Hindlimb muscle (tissue), 1 donor: ENCODE results near the gene KCNJ4. TPM values are rescaled to one million over a fixed set of nuclear protein-coding genes. Genes with fewer than 3 reads are reported as not detected.

Experiments
- DNase-seq: peaks from one replicate; pipeline ENCODE4 v3.0.0-alpha.2; 2013
- polyA plus RNA-seq: library from polyadenylated mRNA; unstranded; fragments of 120-200 nt; gene quantifications from one replicate; pipeline ENCODE4 v1.2.1, GENCODE V29; 2013; ENCODE audit not compliant: insufficient read length

Gene KCNJ4
- polyA plus RNA-seq, 1 donor: 1.6 TPM

GRCh38 chr22:38452373-38453065, 2.5 kb downstream of the KCNJ4 start:
- no peak for DNase-seq

DNA sequence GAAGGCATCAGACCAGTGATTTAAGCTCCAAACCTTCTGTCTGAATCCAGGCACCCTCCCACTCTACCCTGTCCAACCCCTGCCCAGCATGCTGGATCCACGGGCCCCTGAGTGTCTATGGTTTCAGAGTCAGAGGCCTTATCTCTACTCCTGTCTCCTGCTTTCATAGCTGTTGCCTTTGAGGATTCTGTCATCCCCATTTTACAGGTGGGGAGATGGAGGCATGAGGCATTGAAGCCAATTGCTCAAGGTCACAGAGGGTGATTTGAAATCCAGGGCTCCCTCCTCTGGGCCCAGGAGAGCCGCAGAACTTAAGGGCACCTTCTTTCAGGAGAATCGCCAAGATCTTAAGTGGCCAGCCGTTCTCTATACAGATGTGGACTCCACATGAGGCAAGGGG, 3.1 kb downstream of the KCNJ4 start:
- no peak for DNase-seq

GRCh38 chr22:38451404-38451803, 3.6 kb downstream of the KCNJ4 start:
- DNase-seq: no peak

- no peak for DNase-seq
Observed at GRCh38 chr22:38450234-38450797, 4.7 kb downstream of the KCNJ4 start.

- DNase-seq: no peak
Observed at GRCh38 chr22:38449776-38450175, 5.2 kb downstream of the KCNJ4 start.

DNA sequence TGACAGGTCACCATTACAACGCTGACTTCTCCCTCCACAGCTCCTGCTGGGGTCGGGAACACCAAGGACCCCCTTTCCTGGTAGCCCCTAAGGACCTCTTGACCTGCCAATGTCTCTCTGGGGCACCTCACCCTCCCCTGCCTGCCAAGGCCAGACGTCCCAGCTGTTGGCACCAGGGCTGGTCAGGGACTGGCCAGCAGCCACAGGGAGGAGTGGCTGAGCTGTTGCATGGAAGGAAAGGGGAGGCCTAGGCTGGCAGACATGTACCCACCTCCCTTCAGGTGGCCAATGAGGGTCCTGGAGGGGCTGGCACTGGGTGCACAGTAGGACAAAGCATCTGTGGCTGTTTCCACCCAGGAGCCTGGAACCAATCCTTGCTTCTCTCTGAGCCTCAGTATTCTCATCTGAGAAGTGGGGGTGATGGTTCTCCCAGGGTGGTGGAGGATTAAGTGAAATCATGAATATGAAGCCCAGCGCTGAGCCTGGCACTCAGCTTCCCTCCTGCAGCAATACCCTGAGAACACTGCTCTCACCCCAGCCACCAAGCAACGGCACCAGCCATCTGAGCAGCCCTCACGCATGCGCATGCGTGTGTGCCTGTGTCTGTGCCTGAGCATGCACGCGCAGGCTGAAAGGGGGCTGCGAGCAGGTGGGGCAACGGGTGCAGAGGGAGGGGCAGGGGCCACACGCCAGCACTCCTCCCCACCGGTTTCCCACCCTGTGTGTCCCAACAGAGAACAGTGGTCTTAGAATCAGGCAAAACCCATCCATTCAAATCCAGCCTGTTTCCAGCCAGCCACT, 5.9 kb downstream of the KCNJ4 start:
- no peak for DNase-seq

DNA sequence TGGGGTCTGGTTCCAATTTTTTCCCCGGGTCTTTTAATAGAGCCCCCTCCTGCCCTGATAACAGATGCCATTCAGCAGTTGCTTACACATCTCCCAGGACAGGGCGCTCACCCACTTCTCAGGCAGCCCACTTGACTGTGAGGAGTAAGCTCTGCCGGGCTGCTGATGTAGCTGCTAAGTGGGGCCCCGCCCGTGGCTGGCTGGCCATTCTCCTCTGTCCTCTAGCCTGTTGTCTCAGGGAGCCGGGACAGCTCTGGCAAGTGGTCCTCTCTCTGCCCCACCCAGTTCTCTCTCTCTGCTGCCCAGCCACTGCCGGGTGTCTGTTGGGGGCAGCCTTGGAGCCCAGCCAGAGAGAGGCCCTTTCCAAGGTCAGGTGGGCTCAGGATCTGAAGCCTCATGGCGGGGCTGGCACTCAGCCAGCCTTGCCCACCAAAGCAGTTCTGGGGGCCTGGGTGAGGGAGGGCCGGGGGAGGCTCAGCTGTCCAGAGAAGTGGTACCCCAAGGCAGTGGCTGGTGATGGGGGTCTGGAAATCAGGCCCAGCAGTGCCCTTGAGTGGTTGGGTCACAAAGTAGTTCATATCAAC, 8.9 kb downstream of the KCNJ4 start:
- DNase-seq: no peak

DNA sequence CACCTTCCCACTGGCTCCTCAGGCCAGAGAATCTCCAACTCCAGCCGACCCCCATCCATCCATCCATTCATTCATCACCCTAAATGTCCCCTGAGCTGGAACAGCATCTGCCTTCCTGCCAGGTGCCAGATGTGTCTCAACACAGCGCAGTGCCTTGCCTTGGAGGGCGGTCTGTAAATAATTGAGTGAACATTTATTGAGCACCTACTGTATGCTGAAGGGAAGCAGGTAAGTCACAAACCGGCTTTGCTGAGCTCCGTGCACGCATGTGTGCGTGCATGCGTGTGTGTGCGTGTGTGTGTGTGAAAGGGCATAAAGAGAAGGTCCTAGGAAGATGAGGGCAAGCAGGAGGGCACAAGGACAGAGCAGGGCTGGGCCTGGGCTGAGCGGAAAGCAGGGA, 10.2 kb downstream of the KCNJ4 start:
- DNase-seq: no peak

- DNase-seq: no peak
Observed at GRCh38 chr22:38443628-38444521, 11.1 kb downstream of the KCNJ4 start.

- DNase-seq: no peak
Observed at GRCh38 chr22:38442967-38443627, 11.9 kb downstream of the KCNJ4 start.

- DNase-seq: no peak
Observed at GRCh38 chr22:38441620-38442287, 13.2 kb downstream of the KCNJ4 start.

DNA sequence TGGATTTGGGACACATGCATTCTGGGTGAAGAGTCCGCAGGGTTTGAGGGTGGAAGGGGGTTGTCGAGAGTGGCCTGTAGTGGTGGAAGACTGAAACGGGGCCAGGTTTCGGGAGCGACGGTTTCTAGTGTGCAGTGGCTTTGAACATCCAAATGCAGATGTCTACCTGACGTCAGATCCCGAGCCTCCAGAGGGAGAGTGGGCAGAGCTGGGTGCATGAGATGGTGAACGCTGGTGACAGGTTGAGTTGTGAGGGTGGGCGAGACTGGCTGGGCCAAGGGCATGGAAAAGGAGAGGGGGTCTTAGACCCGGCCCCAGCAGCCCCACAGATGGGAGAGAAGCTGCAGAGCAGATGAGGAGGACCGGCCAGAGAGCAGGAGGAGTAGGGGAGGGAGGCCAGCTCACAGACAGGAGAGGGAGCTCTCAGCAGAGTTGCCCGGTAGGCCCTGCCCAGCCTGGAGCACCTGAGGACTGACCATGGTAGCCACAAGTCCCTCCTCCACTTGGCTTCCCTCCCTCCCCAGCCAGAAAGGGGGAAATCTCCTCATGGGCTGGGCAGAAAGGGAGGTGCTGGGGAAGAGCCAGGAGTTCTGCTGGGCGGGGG, 14.2 kb downstream of the KCNJ4 start:
- no peak for DNase-seq

- DNase-seq: no peak
Observed at GRCh38 chr22:38437416-38437815, 17.6 kb downstream of the KCNJ4 start.

DNA sequence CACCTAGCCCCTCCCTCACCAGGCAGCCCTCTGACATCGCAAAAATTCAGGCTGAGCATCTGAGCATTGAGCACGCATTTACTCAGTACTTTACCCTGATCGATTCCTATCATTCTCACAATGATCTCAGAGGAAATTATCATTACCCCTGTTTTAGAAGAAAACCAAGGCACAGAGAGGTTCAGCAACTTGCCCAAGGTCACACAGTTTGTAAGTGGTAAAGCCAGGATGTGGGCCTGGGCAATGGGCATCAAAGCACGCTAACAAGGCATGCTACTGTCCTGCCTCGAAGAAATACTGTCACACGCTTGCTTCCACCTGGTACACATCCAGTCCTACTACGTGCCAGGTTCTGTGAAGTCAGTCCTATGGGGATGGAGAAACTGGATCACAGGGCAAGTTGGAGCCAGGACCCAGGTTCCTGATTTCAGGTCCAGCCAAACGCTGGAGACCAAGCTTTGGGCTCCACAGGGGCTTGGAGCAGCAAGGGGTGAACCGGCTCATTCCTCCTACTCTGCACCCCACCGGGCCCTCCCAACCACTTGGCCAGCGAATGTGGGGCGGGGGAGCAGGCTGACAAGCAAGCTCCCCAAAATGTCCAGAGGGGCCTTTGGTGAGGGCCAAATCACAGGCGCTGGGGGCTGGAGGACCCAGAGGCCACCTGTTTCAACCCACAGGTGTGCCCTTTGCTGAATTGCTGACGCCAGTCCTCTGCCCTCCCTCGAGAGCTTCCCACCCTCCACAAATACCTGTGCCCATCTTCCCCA, 18.2 kb downstream of the KCNJ4 start:
- DNase-seq: no peak

- no peak for DNase-seq
Observed at GRCh38 chr22:38435965-38436364, 19.0 kb downstream of the KCNJ4 start.

DNA sequence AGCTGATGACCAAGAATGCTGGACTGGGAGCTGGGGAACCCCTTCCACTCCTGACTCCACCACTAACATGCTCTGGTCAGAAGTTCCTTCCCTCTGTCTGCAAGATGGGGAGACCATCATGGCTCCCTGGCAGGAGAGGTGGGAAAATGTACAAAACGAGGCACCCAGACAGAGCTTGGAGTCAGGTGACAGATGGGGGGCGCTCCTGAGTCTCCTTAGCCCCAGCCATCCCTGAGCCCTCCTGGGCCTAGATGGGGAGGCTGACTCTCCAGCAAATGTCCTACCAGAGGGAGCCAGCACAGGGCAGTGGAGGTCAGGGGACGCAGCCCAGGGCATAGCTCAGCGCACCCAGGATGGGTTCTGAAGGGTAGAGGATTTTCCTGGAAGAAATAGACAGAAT, 20.0 kb downstream of the KCNJ4 start:
- no peak for DNase-seq

GRCh38 chr22:38433871-38434270, 21.1 kb downstream of the KCNJ4 start:
- DNase-seq: no peak

DNA sequence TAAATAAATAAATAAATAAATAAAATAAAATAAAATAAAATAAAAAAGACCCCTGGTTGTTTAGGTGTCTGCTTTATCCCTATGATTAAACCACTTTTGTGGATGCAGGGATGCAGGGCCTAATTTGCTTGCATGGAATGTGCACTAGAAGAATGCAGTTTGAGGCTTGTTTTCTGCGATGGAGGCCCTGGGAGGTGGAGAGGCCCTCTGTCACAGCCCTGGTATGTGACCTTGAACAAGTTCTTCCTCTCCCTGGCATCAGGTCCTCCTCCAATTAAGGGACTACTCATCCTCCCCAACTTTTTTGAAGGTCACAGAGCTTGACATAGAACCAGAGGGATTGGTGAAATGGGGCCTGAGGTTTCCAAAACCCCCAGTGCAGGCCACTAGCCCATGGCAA, 22.7 kb downstream of the KCNJ4 start:
- no peak for DNase-seq

DNA sequence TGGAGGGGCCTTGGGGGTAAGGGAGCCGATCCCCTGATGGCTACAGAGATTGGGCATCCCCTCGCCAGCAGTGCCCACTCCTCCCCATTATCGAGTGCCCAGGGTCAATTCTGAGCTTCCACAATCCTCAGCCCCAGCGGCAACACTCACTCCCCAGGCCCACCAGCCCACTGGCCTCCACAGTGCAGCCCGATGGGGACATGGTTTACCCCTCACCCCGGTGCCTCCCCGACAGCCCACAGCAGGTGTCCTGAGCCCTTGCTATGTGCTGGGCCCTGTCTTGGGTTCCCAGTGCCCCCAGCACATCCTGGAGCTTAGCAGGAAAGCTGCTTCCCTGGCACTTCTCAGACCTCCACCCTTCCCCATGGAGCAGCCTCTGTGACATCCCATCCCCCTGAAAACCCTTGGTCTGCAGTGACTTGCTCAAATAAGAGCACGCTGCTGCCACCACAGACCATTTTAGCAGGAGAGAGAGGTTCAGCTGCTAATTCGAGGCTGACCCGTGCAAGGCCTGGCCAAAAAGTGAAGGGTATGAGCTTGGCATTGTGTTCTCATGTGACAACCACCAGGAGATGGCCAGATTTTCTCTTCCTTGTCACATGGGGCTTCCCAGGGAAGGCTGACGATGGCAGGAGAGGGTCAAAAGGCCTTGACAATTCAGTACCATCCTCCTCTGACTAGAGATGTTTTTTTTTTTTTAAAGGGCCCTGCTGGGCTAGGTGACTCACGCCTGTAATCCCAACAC, 23.6 kb downstream of the KCNJ4 start:
- no peak for DNase-seq
